Psoas muscle (tissue), 8 donors: Measurements from ENCODE around the gene CLSTN3. TPM values are rescaled to one million over a fixed set of nuclear protein-coding genes. Genes with fewer than 3 reads are reported as not detected.
A peak's percentile ranks its signal among the peaks of the same experiment; 100 is the strongest.

Source experiments
- ATAC-seq, 4 donors: fragments of 200-7000 bp; cut with Tn5 transposase; one replicate each; pipeline ENCODE4 v1.9.1; 2020; ENCODE audit warnings: moderate library complexity in 3 of 4, mild to moderate bottlenecking in 2 of 4
- DNase-seq, 2 donors: peaks; one replicate each; pipeline ENCODE4 v3.0.0-alpha.2; 2020
- H3K27ac ChIP-seq: fragments of 200-600 bp; one replicate; pipeline ENCODE4 v1.8.0; 2022
- H3K27me3 ChIP-seq, 3 donors: fragments of 200-600 bp in 1 of 3; one replicate each; pipeline versions ENCODE4 v1.6.1 to v1.8.0; 2013 to 2022; ENCODE audit warnings: low read length in 2 of 3, mild to moderate bottlenecking in 2 of 3, moderate library complexity in 1 of 3; ENCODE audit not compliant: insufficient read depth in 3 of 3
- H3K36me3 ChIP-seq, 2 donors: fragments of 200-600 bp in 1 of 2; one replicate each; pipeline versions ENCODE4 v1.6.1 to v1.8.0; 2013 to 2022; ENCODE audit warnings: low read depth in 1 of 2, mild to moderate bottlenecking in 1 of 2, moderate library complexity in 1 of 2; ENCODE audit not compliant: insufficient read depth in 1 of 2
- H3K4me1 ChIP-seq: fragments of 200-600 bp; one replicate; pipeline ENCODE4 v1.8.0; 2022
- H3K4me3 ChIP-seq: fragments of 200-600 bp; one replicate; pipeline ENCODE4 v1.8.0; 2022; ENCODE audit warnings: mild to moderate bottlenecking
- H3K9me3 ChIP-seq: fragments of 200-600 bp; one replicate; pipeline ENCODE4 v1.8.0; 2022
- WGBS, 3 donors: extraction: QIAGEN DNeasy Blood & Tissue Kit; methylation state at CpG; one replicate each; pipeline versions ENCODE4 v1.1.6 to v1.1.7; 2013; 5-methylcytosine and 5-hydroxymethylcytosine counted together
- intact Hi-C, 2 donors: fragments of 100-400 bp; cut with DNase I; formaldehyde crosslinking; loops; one replicate each; pipeline versions ENCODE4 v1.11.0 to v1.14.2; 2022
- polyA plus RNA-seq, 3 donors: library from polyadenylated mRNA; stranded (reverse); fragments of 200-250 nt; gene quantifications; one replicate each; pipeline ENCODE4 v1.2.3, GENCODE V29; 2013
- total RNA-seq, 4 donors: library from RNA; stranded (reverse); fragmentation: NEBNext Ultra II Directional in 2 of 4; extraction: Animal tissue kit (Norgen Biotek cat#: 25700) in 2 of 4; gene quantifications; one replicate each; pipeline versions ENCODE4 v1.2.1 to v1.2.4, GENCODE V29; 2021 to 2023
- TF ChIP-seq, protein P1 (sequence below): fragments of 200-600 bp; IDR thresholded peaks from one replicate; pipeline ENCODE4 v1.8.0; 2022; ENCODE audit warnings: antibody characterized with exemption
- donor health status: healthy with polysubstance abuse.
- donor health status: DM: no; HTN: no; CAD: no; lungs with moderate emphysema.
- donor health status: Bipolar disorder and iron deficiency.
- donor health status: healthy.
- donor health status: DM: yes; HTN: yes; CAD: no.
- donor health status: DM: no; HTN: no; CAD: no.
- donor health status: DM: no; HTN: no; CAD: no.
- donor health status: DM: yes; HTN: yes; CAD: no.

Gene CLSTN3
- total and polyA plus RNA-seq, 7 donors: 1.2 to 5.1 (median 3.2) TPM

- Histone ChIP-seq H3K4me1 (peaks cover 8% of the 10 kb centered on the region), H3K4me3 (peak overlapping the region; percentile 65), H3K27me3 (peaks cover 0 to 31% (median 5%) of the 10 kb centered on the region in 3 donors), H3K27ac (peak overlapping the region; percentile 3), H3K36me3 (no peaks in the 10 kb centered on the region), H3K9me3 (no peaks in the 10 kb centered on the region)
- intact Hi-C loops: no loop called here
- ATAC-seq (peak in 3 of 4 donors; percentile 8 to 12 (median 11)), DNase-seq (no peak)
- 2 to 4% (median 3%) methylated on average over 19 of the region's 19 CpGs for WGBS, 3 donors
- TF ChIP-seq, protein P1, sequence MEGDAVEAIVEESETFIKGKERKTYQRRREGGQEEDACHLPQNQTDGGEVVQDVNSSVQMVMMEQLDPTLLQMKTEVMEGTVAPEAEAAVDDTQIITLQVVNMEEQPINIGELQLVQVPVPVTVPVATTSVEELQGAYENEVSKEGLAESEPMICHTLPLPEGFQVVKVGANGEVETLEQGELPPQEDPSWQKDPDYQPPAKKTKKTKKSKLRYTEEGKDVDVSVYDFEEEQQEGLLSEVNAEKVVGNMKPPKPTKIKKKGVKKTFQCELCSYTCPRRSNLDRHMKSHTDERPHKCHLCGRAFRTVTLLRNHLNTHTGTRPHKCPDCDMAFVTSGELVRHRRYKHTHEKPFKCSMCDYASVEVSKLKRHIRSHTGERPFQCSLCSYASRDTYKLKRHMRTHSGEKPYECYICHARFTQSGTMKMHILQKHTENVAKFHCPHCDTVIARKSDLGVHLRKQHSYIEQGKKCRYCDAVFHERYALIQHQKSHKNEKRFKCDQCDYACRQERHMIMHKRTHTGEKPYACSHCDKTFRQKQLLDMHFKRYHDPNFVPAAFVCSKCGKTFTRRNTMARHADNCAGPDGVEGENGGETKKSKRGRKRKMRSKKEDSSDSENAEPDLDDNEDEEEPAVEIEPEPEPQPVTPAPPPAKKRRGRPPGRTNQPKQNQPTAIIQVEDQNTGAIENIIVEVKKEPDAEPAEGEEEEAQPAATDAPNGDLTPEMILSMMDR: no peak
Observed at GRCh38 chr12:7129287-7129871, 792 bp upstream of the CLSTN3 start.

GRCh38 chr12:7130701-7131501 is 730 bp downstream of the CLSTN3 start:
- intact Hi-C loops: no loop called here
- Histone ChIP-seq H3K9me3 (no peaks in the 10 kb centered on the region), H3K4me3 (peak overlapping the region; percentile 65), H3K27me3 (peaks cover 0 to 31% (median 5%) of the 10 kb centered on the region in 3 donors), H3K4me1 (peaks cover 8% of the 10 kb centered on the region), H3K36me3 (no peaks in the 10 kb centered on the region), H3K27ac (no peak overlapping the region)
- DNase-seq (peak in 1 of 2 donors; percentile 33), ATAC-seq (peak; percentile 23 to 53 (median 38))
- 6 to 7% (median 6%) methylated on average over 32 of the region's 32 CpGs for WGBS, 3 donors
- TF ChIP-seq, protein P1: no peak

- WGBS, 3 donors: 38 to 65% (median 54%) methylated on average over 7 of the region's 7 CpGs
- no peak overlapping the region for H3K4me3 ChIP-seq
Observed at GRCh38 chr12:7131502-7131866, 1.3 kb downstream of the CLSTN3 start.

DNA sequence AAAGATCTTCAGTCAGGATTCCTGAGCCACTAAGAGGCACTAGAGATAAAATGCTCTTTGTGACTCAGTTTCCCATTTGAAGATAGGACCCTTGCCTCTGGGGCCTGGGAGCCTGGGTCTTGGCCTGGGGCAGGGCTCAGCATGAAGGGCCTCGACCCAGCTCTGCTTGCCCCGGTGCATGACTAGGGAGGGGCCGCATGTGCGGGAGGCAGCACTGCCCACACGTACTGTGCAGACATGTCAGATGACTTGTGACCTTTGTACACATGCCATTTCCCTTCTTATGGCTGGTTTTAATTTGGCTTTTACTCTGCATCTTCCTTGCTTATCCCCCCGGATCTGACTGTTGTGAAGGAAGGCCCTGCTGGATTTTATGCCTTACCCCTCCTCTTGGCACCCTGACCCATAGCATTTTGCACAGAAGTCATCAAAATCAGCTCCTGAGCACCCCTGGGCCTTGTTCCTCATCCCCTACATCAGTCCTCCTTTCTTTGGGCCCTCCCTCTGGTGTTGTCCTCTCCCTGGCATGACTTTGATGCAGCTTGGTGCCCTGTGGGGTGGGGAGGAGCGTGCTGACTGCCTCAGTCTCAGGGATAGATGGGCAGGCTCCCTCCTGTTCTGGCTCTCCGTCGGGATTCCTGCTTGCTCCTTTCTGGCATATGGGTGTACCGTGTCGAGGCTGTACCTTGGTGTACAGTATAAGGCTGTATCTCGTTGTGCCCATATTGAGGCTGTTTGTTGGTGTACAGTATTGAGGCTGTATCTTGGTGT is 4.4 kb downstream of the CLSTN3 start:
- WGBS, 3 donors: 77 to 82% (median 80%) methylated on average over 12 of the region's 12 CpGs
- ATAC-seq: no peak

More at GRCh38 chr12:7131502-7131866, 1.3 kb downstream of the CLSTN3 start:
- intact Hi-C loops: no loop called here
- ATAC-seq (no peak), DNase-seq (no peak)
- Histone ChIP-seq H3K27ac (no peak overlapping the region), H3K9me3 (no peaks in the 10 kb centered on the region), H3K27me3 (peaks cover 0 to 31% (median 5%) of the 10 kb centered on the region in 3 donors), H3K36me3 (no peaks in the 10 kb centered on the region), H3K4me1 (peaks cover 8% of the 10 kb centered on the region)
- TF ChIP-seq, protein P1: no peak

More for the DNA sequence above, 4.4 kb downstream of the CLSTN3 start:
- TF ChIP-seq, protein P1: no peak
- no peak for DNase-seq
- Histone ChIP-seq H3K9me3 (no peaks in the 10 kb centered on the region), H3K4me3 (no peak overlapping the region), H3K36me3 (no peaks in the 10 kb centered on the region), H3K4me1 (peaks cover 3% of the 10 kb centered on the region), H3K27ac (no peak overlapping the region), H3K27me3 (peaks cover 0 to 18% (median 2%) of the 10 kb centered on the region in 3 donors)
- intact Hi-C loops: no loop called here
